Kidney (tissue), 14 donors: Measurements from ENCODE around the gene TCERG1. TPM values are rescaled to one million over a fixed set of nuclear protein-coding genes. Genes with fewer than 3 reads are reported as not detected.

ENCODE experiments used
- DNase-seq, 5 donors: peaks; one replicate each; pipeline ENCODE4 v3.0.0-alpha.2; 2013 to 2020
- FAIRE-seq: peaks from 2 replicates; lab custom pipeline; 2012; peaks lifted over from hg19 to GRCh38; lab: Jason Lieb, UNC
- H3K27ac ChIP-seq, 2 donors: one replicate each; pipeline ENCODE4 v1.7.0; 2013; ENCODE audit warnings: low read depth in 2 of 2, low read length in 2 of 2, inconsistent platforms in 1 of 2
- H3K27me3 ChIP-seq: one replicate; pipeline ENCODE4 v1.7.1; 2013; ENCODE audit warnings: low read length, inconsistent platforms; ENCODE audit not compliant: control insufficient read depth, insufficient read depth
- H3K36me3 ChIP-seq, 3 donors: one replicate each; pipeline versions ENCODE4 v1.7.0 to v1.7.1; 2013; ENCODE audit warnings: low read length in 3 of 3, control low read depth in 1 of 3, inconsistent platforms in 1 of 3; ENCODE audit not compliant: insufficient read depth in 3 of 3, control insufficient read depth in 2 of 3
- H3K4me1 ChIP-seq, 3 donors: one replicate each; pipeline versions ENCODE4 v1.7.0 to v1.7.1; 2013; ENCODE audit warnings: low read length in 3 of 3, inconsistent platforms in 1 of 3, low read depth in 1 of 3; ENCODE audit not compliant: control insufficient read depth in 2 of 3, insufficient read depth in 2 of 3
- H3K4me3 ChIP-seq, 3 donors: one replicate each; pipeline versions ENCODE4 v1.7.0 to v1.8.1; 2013; ENCODE audit warnings: low read length in 3 of 3, control low read depth in 1 of 3, inconsistent platforms in 1 of 3
- H3K9ac ChIP-seq, 3 donors: one replicate each; pipeline versions ENCODE4 v1.7.0 to v1.7.1; 2013; ENCODE audit warnings: low read length in 3 of 3, control low read depth in 1 of 3, inconsistent platforms in 1 of 3
- H3K9me3 ChIP-seq, 3 donors: one replicate each; pipeline versions ENCODE4 v1.7.0 to v1.7.1; 2013; ENCODE audit warnings: low read length in 3 of 3, control low read depth in 1 of 3, inconsistent platforms in 1 of 3; ENCODE audit not compliant: control insufficient read depth in 2 of 3, insufficient read depth in 1 of 3
- CTCF ChIP-seq: IDR thresholded peaks from 3 replicates; pipeline ENCODE4 v1.5.1; 2012; ENCODE audit warnings: mild to moderate bottlenecking, moderate library complexity, borderline replicate concordance; ENCODE audit not compliant: insufficient read depth; ENCODE audit errors: extremely low read depth
- intact Hi-C: fragments of 100-400 bp; cut with DNase I; formaldehyde crosslinking; loops from one replicate; pipeline ENCODE4 v1.11.1; 2022
- polyA plus RNA-seq: library from polyadenylated mRNA; stranded (reverse); fragments of 350-450 nt; fragmentation: Illumina TruSeq; extraction: RNeasy Lipid Tissue Mini Kit (QIAGEN cat#74804); gene quantifications from one replicate; pipeline ENCODE4 v1.2.3, GENCODE V29; 2014; ENCODE audit warnings: low read depth, low replicate concordance; ENCODE audit not compliant: insufficient read depth
- total RNA-seq: library from RNA; stranded (reverse); fragmentation: NEBNext Ultra II Directional; extraction: Animal tissue kit (Norgen Biotek cat#: 25700); gene quantifications from one replicate; pipeline ENCODE4 v1.2.1, GENCODE V29; 2021
- donor health status: control.
- donor health status: control.
- donor health status: control.
- donor health status: control.
- donor health status: control.
- donor health status: DM: yes; HTN: yes; CAD: no.
- donor health status: Normal renal cell carcinoma (clear cell type).

The TCERG1 gene
- total and polyA plus RNA-seq, 2 donors from 2014 or later = 16.7 to 48.6 TPM

- Histone ChIP-seq H3K9ac (no peak overlapping the region), H3K4me3 (no peak overlapping the region), H3K27me3 (no peaks in the 10 kb centered on the region), H3K27ac (no peak overlapping the region), H3K36me3 (no peaks in the 10 kb centered on the region), H3K4me1 (no peaks in the 10 kb centered on the region), H3K9me3 (no peaks in the 10 kb centered on the region)
- TF ChIP-seq CTCF = no peak
- FAIRE-seq (no peak), DNase-seq (no peak)
- intact Hi-C loops = no loop called here
Observed at GRCh38 chr5:146523698-146524097, 76.6 kb downstream of the TCERG1 start.

DNA sequence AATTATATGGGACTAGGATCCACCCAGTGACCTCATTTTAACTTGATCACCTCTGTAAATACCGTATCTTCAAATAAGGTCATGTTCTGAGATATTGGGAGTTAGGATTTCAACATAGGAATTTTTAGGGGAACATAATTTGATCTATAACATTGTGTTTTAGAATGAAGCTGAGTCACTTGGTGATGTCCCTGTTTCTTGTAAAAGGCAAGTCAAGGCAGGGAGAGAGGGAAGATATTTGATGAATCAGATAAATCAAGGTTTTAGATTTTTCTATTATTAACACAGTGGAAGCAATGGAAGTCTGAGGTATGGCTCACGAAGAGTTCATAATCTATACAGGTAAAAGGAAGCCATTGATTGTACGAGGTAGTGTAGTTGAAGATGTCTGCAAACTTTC, 80.7 kb downstream of the TCERG1 start:
- no peak overlapping the region for H3K4me3 ChIP-seq
- no peak for TF ChIP-seq CTCF
- DNase-seq (no peak), FAIRE-seq (no peak)
- H3K9me3 ChIP-seq = no peaks in the 10 kb centered on the region
- H3K27ac ChIP-seq = no peak overlapping the region
- H3K27me3 ChIP-seq = no peaks in the 10 kb centered on the region
- no peaks in the 10 kb centered on the region for H3K4me1 ChIP-seq
- intact Hi-C loops = no loop called here
- H3K36me3 ChIP-seq = no peaks in the 10 kb centered on the region
- H3K9ac ChIP-seq = no peak overlapping the region

DNA sequence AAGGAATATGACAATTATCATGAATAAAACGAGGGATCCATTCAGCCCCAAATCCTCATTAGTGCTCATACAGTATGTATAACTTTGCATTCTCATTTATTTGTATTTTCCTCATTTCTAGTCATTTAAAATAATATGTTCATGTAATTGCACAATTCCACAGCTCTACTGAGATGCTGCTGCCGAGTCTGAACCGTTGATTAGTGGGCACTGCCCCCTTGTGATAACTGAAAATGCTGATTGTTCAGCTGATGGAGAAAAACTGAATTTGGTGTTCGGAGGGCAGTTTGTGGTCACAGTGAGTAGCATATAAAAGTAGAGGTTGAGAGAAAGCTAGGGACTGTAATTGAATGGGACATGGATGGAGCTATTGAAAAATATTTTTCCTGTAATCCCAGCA, 81.1 kb downstream of the TCERG1 start:
- Histone ChIP-seq H3K27ac (no peak overlapping the region), H3K27me3 (no peaks in the 10 kb centered on the region), H3K4me3 (no peak overlapping the region), H3K9me3 (no peaks in the 10 kb centered on the region), H3K36me3 (no peaks in the 10 kb centered on the region), H3K4me1 (no peaks in the 10 kb centered on the region), H3K9ac (no peak overlapping the region)
- no peak for TF ChIP-seq CTCF
- intact Hi-C loops = no loop called here
- DNase-seq (no peak), FAIRE-seq (no peak)

GRCh38 chr5:146529984-146530383, 82.9 kb downstream of the TCERG1 start:
- FAIRE-seq = no peak
- H3K27me3 ChIP-seq = no peaks in the 10 kb centered on the region

More at GRCh38 chr5:146529984-146530383, 82.9 kb downstream of the TCERG1 start:
- H3K4me1 ChIP-seq = no peaks in the 10 kb centered on the region
- H3K9ac ChIP-seq = no peak overlapping the region
- intact Hi-C loops = loop anchor here (10.0 kb wide), 1 partner anchor 665 kb away; no protein-coding TSS in a partner anchor
- no peaks in the 10 kb centered on the region for H3K36me3 ChIP-seq
- no peak overlapping the region for H3K27ac ChIP-seq
- H3K4me3 ChIP-seq = no peak overlapping the region
- no peaks in the 10 kb centered on the region for H3K9me3 ChIP-seq
- no peak for DNase-seq
- TF ChIP-seq CTCF = no peak
